GM23338 (cell line): ENCODE data around the gene PLCL1. TPM values are rescaled to one million over a fixed set of nuclear protein-coding genes. Genes with fewer than 3 reads are reported as not detected.

Source experiments
- ATAC-seq: fragments of 200-7000 bp; cut with Tn5 transposase; 3 replicates; pipeline ENCODE4 v1.9.1; 2020
- DNase-seq: peaks from one replicate; pipeline ENCODE4 v3.0.0-alpha.2; 2015; ENCODE audit warnings: low spot score
- H2AFZ ChIP-seq: fragments of 200-600 bp; sonication (generic); 2 replicates; pipeline ENCODE4 v1.8.0; 2016; ENCODE audit warnings: antibody characterized with exemption, mild to moderate bottlenecking, moderate library complexity
- H3F3A ChIP-seq: fragments of 200-600 bp; sonication (generic); replicated peaks from 2 replicates; pipeline ENCODE4 v1.8.0; 2017; ENCODE audit warnings: antibody characterized with exemption, mixed run types, low read depth
- H3K27ac ChIP-seq: fragments of 200-600 bp; sonication (generic); 2 replicates; pipeline ENCODE4 v1.6.1; 2016; ENCODE audit warnings: low read depth
- H3K27me3 ChIP-seq: fragments of 200-600 bp; sonication (generic); 2 replicates; pipeline ENCODE4 v1.8.0; 2016; ENCODE audit warnings: mild to moderate bottlenecking, mixed run types, moderate library complexity; ENCODE audit not compliant: insufficient read depth
- H3K36me3 ChIP-seq: fragments of 200-600 bp; sonication (generic); 2 replicates; pipeline ENCODE4 v1.8.0; 2016; ENCODE audit warnings: mild to moderate bottlenecking; ENCODE audit not compliant: insufficient read depth
- H3K4me1 ChIP-seq: fragments of 200-600 bp; sonication (generic); 2 replicates; pipeline ENCODE4 v1.8.0; 2016; ENCODE audit warnings: mild to moderate bottlenecking, moderate library complexity; ENCODE audit not compliant: insufficient read depth
- H3K4me2 ChIP-seq: fragments of 200-600 bp; sonication (generic); 2 replicates; pipeline ENCODE4 v1.7.1; 2017; ENCODE audit warnings: mixed run types
- H3K4me3 ChIP-seq: fragments of 200-600 bp; sonication (generic); 2 replicates; pipeline ENCODE4 v1.6.1; 2016; ENCODE audit warnings: mixed run types
- H3K79me2 ChIP-seq: fragments of 200-600 bp; sonication (generic); replicated peaks from 2 replicates; pipeline ENCODE4 v1.8.0; 2017; ENCODE audit warnings: mild to moderate bottlenecking; ENCODE audit not compliant: insufficient read depth
- H3K9me2 ChIP-seq: fragments of 200-600 bp; sonication (generic); 2 replicates; pipeline ENCODE4 v1.8.0; 2017; ENCODE audit not compliant: insufficient read depth
- H4K20me1 ChIP-seq: fragments of 200-600 bp; sonication (generic); replicated peaks from 2 replicates; pipeline ENCODE4 v1.8.0; 2017; ENCODE audit warnings: mild to moderate bottlenecking; ENCODE audit not compliant: insufficient read depth
- H3K27ac Mint-ChIP-seq: 2 replicates; pipeline ENCODE4 v1.8.0; 2020; ENCODE audit warnings: inconsistent platforms, mild to moderate bottlenecking, moderate library complexity, mixed read lengths
- H3K27me3 Mint-ChIP-seq: 3 replicates; pipeline ENCODE4 v1.8.0; 2022; ENCODE audit warnings: low read depth, mild to moderate bottlenecking, moderate library complexity, mixed read lengths, inconsistent platforms; ENCODE audit not compliant: insufficient read depth, poor library complexity
- H3K36me3 Mint-ChIP-seq: 3 replicates; pipeline ENCODE4 v1.8.0; 2021; ENCODE audit warnings: low read depth, mild to moderate bottlenecking, inconsistent platforms, moderate library complexity, mixed read lengths
- H3K4me1 Mint-ChIP-seq: 3 replicates; pipeline ENCODE4 v1.8.0; 2020; ENCODE audit warnings: mild to moderate bottlenecking, inconsistent platforms, mixed read lengths
- H3K4me3 Mint-ChIP-seq: 3 replicates; pipeline ENCODE4 v1.8.0; 2021; ENCODE audit warnings: moderate library complexity, mild to moderate bottlenecking, inconsistent platforms, mixed read lengths
- H3K9me3 Mint-ChIP-seq: 3 replicates; pipeline ENCODE4 v1.8.0; 2020; ENCODE audit warnings: moderate library complexity, mild to moderate bottlenecking, inconsistent platforms, mixed read lengths
- EZH2 ChIP-seq: fragments of 200-600 bp; sonication (generic); IDR thresholded peaks from one replicate; pipeline ENCODE4 v1.8.0; 2017; ENCODE audit warnings: antibody characterized with exemption, mild to moderate bottlenecking, low read depth; ENCODE audit not compliant: unreplicated experiment
- JUNB ChIP-seq: IDR thresholded peaks from one replicate; pipeline ENCODE4 v1.6.1; 2016; ENCODE audit warnings: antibody characterized with exemption; ENCODE audit not compliant: unreplicated experiment
- NANOG ChIP-seq: IDR thresholded peaks from 2 replicates; pipeline ENCODE4 v1.6.1; 2016; ENCODE audit warnings: antibody characterized with exemption, borderline replicate concordance
- STAT1 ChIP-seq: IDR thresholded peaks from one replicate; pipeline ENCODE4 v1.6.1; 2016; ENCODE audit warnings: antibody characterized with exemption; ENCODE audit not compliant: unreplicated experiment
- ZNF114 ChIP-seq: fragments of 250-450 bp; sonication (Bioruptor Pico); IDR thresholded peaks from 2 replicates; pipeline ENCODE4 v1.5.0; 2020; ENCODE audit warnings: mild to moderate bottlenecking, moderate library complexity
- ZNF331 ChIP-seq: fragments of 250-450 bp; sonication (Bioruptor Pico); IDR thresholded peaks from 2 replicates; pipeline ENCODE4 v1.5.0; 2020; ENCODE audit warnings: low read depth, mild to moderate bottlenecking, moderate library complexity
- polyA plus RNA-seq: library from polyadenylated mRNA; unstranded; fragments of >200 nt; fragmentation: Nextera tagmentation; extraction: Ambion mirVana; gene quantifications from 2 replicates; pipeline ENCODE4 v1.2.1, GENCODE V29; 2016
- total RNA-seq: library from RNA; depleted of rRNA; stranded (reverse); fragments of >200 nt; shearing (Covaris generic); gene quantifications from 2 replicates; pipeline ENCODE4 v1.2.3, GENCODE V29; 2014
- TF ChIP-seq, protein P1 (sequence below): IDR thresholded peaks from one replicate; pipeline ENCODE4 v1.6.1; 2018; ENCODE audit warnings: antibody characterized with exemption; ENCODE audit not compliant: unreplicated experiment
- TF ChIP-seq, protein P2 (sequence below): IDR thresholded peaks from 2 replicates; pipeline ENCODE4 v1.6.1; 2016; ENCODE audit warnings: antibody characterized with exemption

PLCL1 gene
- total and polyA plus RNA-seq, 2 experiments from 2014 or later: not detected

GRCh38 chr2:197960786-197961185 is 156.4 kb downstream of the PLCL1 start:
- H3K27me3 ChIP-seq: no peaks in the 10 kb centered on the region
- no peak for ATAC-seq
- no peaks in the 10 kb centered on the region for H4K20me1 ChIP-seq
- no peak for DNase-seq
- H3K36me3 ChIP-seq: no peaks in the 10 kb centered on the region
- H3K4me2 ChIP-seq: no peak overlapping the region
- no peaks in the 10 kb centered on the region; the same call in 2 of the 3 replicates for H3K9me3 Mint-ChIP-seq
- H3K9me2 ChIP-seq: no peaks in the 10 kb centered on the region
- H3K36me3 Mint-ChIP-seq: no peaks in the 10 kb centered on the region
- no peak overlapping the region for H3K4me3 ChIP-seq
- no peaks in the 10 kb centered on the region for H3K4me1 ChIP-seq
- no peak overlapping the region for H3K27ac ChIP-seq
- TF ChIP-seq STAT1 (no peak), ZNF331 (CRISPR knock-in tag) (no peak), JUNB (no peak), ZNF114 (CRISPR knock-in tag) (no peak)
- TF ChIP-seq, protein P1, sequence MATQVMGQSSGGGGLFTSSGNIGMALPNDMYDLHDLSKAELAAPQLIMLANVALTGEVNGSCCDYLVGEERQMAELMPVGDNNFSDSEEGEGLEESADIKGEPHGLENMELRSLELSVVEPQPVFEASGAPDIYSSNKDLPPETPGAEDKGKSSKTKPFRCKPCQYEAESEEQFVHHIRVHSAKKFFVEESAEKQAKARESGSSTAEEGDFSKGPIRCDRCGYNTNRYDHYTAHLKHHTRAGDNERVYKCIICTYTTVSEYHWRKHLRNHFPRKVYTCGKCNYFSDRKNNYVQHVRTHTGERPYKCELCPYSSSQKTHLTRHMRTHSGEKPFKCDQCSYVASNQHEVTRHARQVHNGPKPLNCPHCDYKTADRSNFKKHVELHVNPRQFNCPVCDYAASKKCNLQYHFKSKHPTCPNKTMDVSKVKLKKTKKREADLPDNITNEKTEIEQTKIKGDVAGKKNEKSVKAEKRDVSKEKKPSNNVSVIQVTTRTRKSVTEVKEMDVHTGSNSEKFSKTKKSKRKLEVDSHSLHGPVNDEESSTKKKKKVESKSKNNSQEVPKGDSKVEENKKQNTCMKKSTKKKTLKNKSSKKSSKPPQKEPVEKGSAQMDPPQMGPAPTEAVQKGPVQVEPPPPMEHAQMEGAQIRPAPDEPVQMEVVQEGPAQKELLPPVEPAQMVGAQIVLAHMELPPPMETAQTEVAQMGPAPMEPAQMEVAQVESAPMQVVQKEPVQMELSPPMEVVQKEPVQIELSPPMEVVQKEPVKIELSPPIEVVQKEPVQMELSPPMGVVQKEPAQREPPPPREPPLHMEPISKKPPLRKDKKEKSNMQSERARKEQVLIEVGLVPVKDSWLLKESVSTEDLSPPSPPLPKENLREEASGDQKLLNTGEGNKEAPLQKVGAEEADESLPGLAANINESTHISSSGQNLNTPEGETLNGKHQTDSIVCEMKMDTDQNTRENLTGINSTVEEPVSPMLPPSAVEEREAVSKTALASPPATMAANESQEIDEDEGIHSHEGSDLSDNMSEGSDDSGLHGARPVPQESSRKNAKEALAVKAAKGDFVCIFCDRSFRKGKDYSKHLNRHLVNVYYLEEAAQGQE: no peak
- H3K4me3 Mint-ChIP-seq: no peak overlapping the region
- H3F3A ChIP-seq: no peaks in the 10 kb centered on the region
- H3K79me2 ChIP-seq: no peaks in the 10 kb centered on the region
- H3K27ac Mint-ChIP-seq: no peak overlapping the region
- H3K27me3 Mint-ChIP-seq: peaks cover 1% of the 10 kb centered on the region
- no peaks in the 10 kb centered on the region for H3K4me1 Mint-ChIP-seq
- H2AFZ ChIP-seq: no peak overlapping the region

DNA sequence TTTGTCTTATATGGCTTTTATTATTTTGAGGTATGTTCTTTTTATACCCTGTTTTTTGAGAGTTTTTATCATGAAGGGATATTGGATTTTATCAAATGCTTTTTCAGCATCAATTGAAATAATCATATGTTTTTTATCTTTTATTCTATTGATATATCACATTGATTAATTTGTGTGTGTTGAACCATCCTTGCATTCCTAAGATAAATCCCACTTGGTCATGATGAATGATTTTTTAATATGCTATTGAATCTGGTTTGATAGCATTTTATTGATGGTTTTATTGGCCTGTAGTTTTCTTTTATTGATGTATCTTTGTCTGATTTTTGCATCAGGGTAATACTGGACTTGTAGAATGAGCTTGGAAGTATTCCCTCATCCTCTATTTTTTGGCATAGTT is 160.3 kb downstream of the PLCL1 start:
- no peak for TF ChIP-seq NANOG
- TF ChIP-seq, protein P1: no peak
- TF ChIP-seq EZH2: no peak
- no peak for TF ChIP-seq STAT1
- no peak for TF ChIP-seq ZNF114 (CRISPR knock-in tag)
- TF ChIP-seq, protein P2, sequence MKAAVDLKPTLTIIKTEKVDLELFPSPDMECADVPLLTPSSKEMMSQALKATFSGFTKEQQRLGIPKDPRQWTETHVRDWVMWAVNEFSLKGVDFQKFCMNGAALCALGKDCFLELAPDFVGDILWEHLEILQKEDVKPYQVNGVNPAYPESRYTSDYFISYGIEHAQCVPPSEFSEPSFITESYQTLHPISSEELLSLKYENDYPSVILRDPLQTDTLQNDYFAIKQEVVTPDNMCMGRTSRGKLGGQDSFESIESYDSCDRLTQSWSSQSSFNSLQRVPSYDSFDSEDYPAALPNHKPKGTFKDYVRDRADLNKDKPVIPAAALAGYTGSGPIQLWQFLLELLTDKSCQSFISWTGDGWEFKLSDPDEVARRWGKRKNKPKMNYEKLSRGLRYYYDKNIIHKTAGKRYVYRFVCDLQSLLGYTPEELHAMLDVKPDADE: no peak
- Mint-ChIP-seq H3K36me3 (no peaks in the 10 kb centered on the region), H3K27ac (no peak overlapping the region), H3K4me1 (no peaks in the 10 kb centered on the region), H3K4me3 (no peak overlapping the region), H3K27me3 (no peaks in the 10 kb centered on the region), H3K9me3 (no peaks in the 10 kb centered on the region; the same call in 2 of the 3 replicates)
- ATAC-seq (no peak), DNase-seq (no peak)
- Histone ChIP-seq H3K79me2 (no peaks in the 10 kb centered on the region), H3K36me3 (no peaks in the 10 kb centered on the region), H3K4me2 (no peak overlapping the region), H4K20me1 (no peaks in the 10 kb centered on the region), H3K9me2 (no peaks in the 10 kb centered on the region), H2AFZ (no peak overlapping the region), H3K4me3 (no peak overlapping the region), H3F3A (no peaks in the 10 kb centered on the region), H3K4me1 (no peaks in the 10 kb centered on the region), H3K27ac (no peak overlapping the region), H3K27me3 (no peaks in the 10 kb centered on the region)
